Stimulated activated naive CD4-positive, alpha-beta T cell (primary cell): ENCODE data around the gene C2CD4C.
"Not testable (repeated sequence)": the region's sequence is repeated elsewhere in the genome, so short reads cannot be mapped to it uniquely, and the experiment has no call there.

Experiments used
- DNase-seq, 6 experiments: peaks; one replicate each; lab custom pipeline; 2025; lab: John Stamatoyannopoulos, UW

C2CD4C gene

GRCh38 chr19:381901-382300 lies 27.0 kb downstream of the C2CD4C start:
- DNase-seq, result not testable (repeated sequence)

- not testable (repeated sequence) for DNase-seq
These were observed 28.2 kb downstream of the C2CD4C start for GRCh38 chr19:380618-381219.

- no peak for DNase-seq
These were observed 29.2 kb downstream of the C2CD4C start for GRCh38 chr19:379796-380195.

GRCh38 chr19:378706-379105 lies 30.2 kb downstream of the C2CD4C start:
- no peak for DNase-seq

- DNase-seq, result no peak
These were observed 31.0 kb downstream of the C2CD4C start for GRCh38 chr19:377801-378581.

GRCh38 chr19:376111-376470 lies 32.9 kb downstream of the C2CD4C start:
- DNase-seq, result no peak

GRCh38 chr19:375395-376110 lies 33.4 kb downstream of the C2CD4C start:
- no peak for DNase-seq

GRCh38 chr19:374886-375235 lies 34.1 kb downstream of the C2CD4C start:
- DNase-seq, result no peak

- no peak for DNase-seq
These were observed 34.6 kb downstream of the C2CD4C start for GRCh38 chr19:374183-374885.

GRCh38 chr19:373391-374182 lies 35.4 kb downstream of the C2CD4C start:
- DNase-seq, result no peak

- DNase-seq, result no peak
These were observed 36.5 kb downstream of the C2CD4C start for GRCh38 chr19:372306-372890.

- no peak for DNase-seq
These were observed 37.3 kb downstream of the C2CD4C start for GRCh38 chr19:371501-372168.

- DNase-seq, result no peak
These were observed 38.2 kb downstream of the C2CD4C start for GRCh38 chr19:370641-371330.

- DNase-seq, result no peak
These were observed 39.1 kb downstream of the C2CD4C start for GRCh38 chr19:369876-370275.

- DNase-seq, result no peak
These were observed 39.7 kb downstream of the C2CD4C start for GRCh38 chr19:369256-369655.

- no peak for DNase-seq
These were observed 40.3 kb downstream of the C2CD4C start for GRCh38 chr19:368630-369024.

- DNase-seq, result no peak
These were observed 40.9 kb downstream of the C2CD4C start for GRCh38 chr19:367963-368629.

- DNase-seq, result no peak
These were observed 41.4 kb downstream of the C2CD4C start for GRCh38 chr19:367561-367960.

GRCh38 chr19:366951-367350 lies 42.0 kb downstream of the C2CD4C start:
- DNase-seq, result no peak
